Spleen (tissue), 11 donors: ENCODE results near the gene AKT1S1. TPM values are rescaled to one million over a fixed set of nuclear protein-coding genes. Genes with fewer than 3 reads are reported as not detected.

ENCODE experiments used
- DNase-seq: peaks from one replicate; pipeline ENCODE4 v3.0.0-alpha.2; 2020
- H3K27ac ChIP-seq, 8 donors: fragments of 200-600 bp; sonication (generic) in 7 of 8; 1 replicate in 4 of 8; 2 replicates in 4 of 8; pipeline versions ENCODE4 v1.5.0 to v1.8.0; 2016 to 2021; ENCODE audit warnings: inconsistent platforms in 4 of 8, mild to moderate bottlenecking in 4 of 8, moderate library complexity in 1 of 8
- H3K27me3 ChIP-seq, 7 donors: fragments of 200-600 bp; sonication (generic) in 6 of 7; replicated peaks in 1 of 7; 1 replicate in 4 of 7; 2 replicates in 3 of 7; pipeline versions ENCODE4 v1.5.0 to v1.8.0; 2016 to 2021; ENCODE audit warnings: inconsistent platforms in 3 of 7, mild to moderate bottlenecking in 1 of 7
- H3K36me3 ChIP-seq, 6 donors: fragments of 200-600 bp; sonication (generic) in 5 of 6; 1 replicate in 4 of 6; 2 replicates in 2 of 6; pipeline versions ENCODE4 v1.5.0 to v1.8.0; 2016 to 2021; ENCODE audit warnings: inconsistent platforms in 2 of 6
- H3K4me1 ChIP-seq, 6 donors: fragments of 200-600 bp; sonication (generic) in 5 of 6; 1 replicate in 3 of 6; 2 replicates in 3 of 6; pipeline versions ENCODE4 v1.5.0 to v1.8.0; 2016 to 2021; ENCODE audit warnings: inconsistent platforms in 3 of 6
- H3K4me3 ChIP-seq, 8 donors: fragments of 200-600 bp; sonication (generic) in 7 of 8; 1 replicate in 4 of 8; 2 replicates in 4 of 8; pipeline versions ENCODE4 v1.5.0 to v1.8.0; 2016 to 2021; ENCODE audit warnings: inconsistent platforms in 4 of 8, mild to moderate bottlenecking in 4 of 8, moderate library complexity in 2 of 8
- H3K9me3 ChIP-seq, 8 donors: fragments of 200-600 bp; sonication (generic) in 7 of 8; 1 replicate in 4 of 8; 2 replicates in 4 of 8; pipeline versions ENCODE4 v1.5.0 to v1.8.0; 2016 to 2021; ENCODE audit warnings: inconsistent platforms in 4 of 8
- CTCF ChIP-seq, 11 experiments: fragments of 200-600 bp in 7 of 11; fragments of 450-650 bp in 4 of 11; sonication (generic) in 4 of 11; IDR thresholded peaks in 8 of 11; conservative IDR thresholded peaks in 3 of 11; 1 replicate in 7 of 11; 2 replicates in 4 of 11; pipeline versions ENCODE4 v1.4.0 to v1.8.0; 2016 to 2021; ENCODE audit warnings: antibody characterized with exemption in 11 of 11, inconsistent platforms in 4 of 11, mild to moderate bottlenecking in 1 of 11
- POLR2A ChIP-seq, 3 donors: fragments of 450-650 bp; IDR thresholded peaks; one replicate each; pipeline ENCODE4 v1.5.1; 2017; ENCODE audit warnings: antibody characterized with exemption in 3 of 3, mild to moderate bottlenecking in 1 of 3
- POLR2AphosphoS5 ChIP-seq, 3 donors: sonication (generic); formaldehyde crosslinking; IDR thresholded peaks; one replicate each; pipeline ENCODE4 v1.5.1; 2017; ENCODE audit warnings: antibody characterized with exemption in 3 of 3
- WGBS, 5 donors: extraction: QIAGEN DNeasy Blood & Tissue Kit in 3 of 5; methylation state at CpG; one replicate each; pipeline versions ENCODE4 v1.1.5 to v1.1.7; 2013 to 2018; 5-methylcytosine and 5-hydroxymethylcytosine counted together
- intact Hi-C: fragments of 100-400 bp; cut with DNase I; formaldehyde crosslinking; loops from one replicate; pipeline ENCODE4 v1.15.0; 2023; ENCODE audit warnings: low total_unique reads
- polyA plus RNA-seq, 3 donors: library from polyadenylated mRNA; stranded (reverse); fragments of 200-250 nt; gene quantifications; one replicate each; pipeline ENCODE4 v1.2.1, GENCODE V29; 2013
- total RNA-seq, 7 donors: library from RNA; depleted of rRNA in 3 of 7; stranded (reverse); fragments of >200 nt in 3 of 7; fragmentation: NEBNext Ultra II Directional in 4 of 7; extraction: Animal tissue kit (Norgen Biotek cat#: 25700) in 4 of 7; gene quantifications; one replicate each; pipeline versions ENCODE4 v1.1.0 to v1.2.1, GENCODE V29; 2016 to 2021
- donor health status: healthy with polysubstance abuse.
- donor health status: DM: no; HTN: no; CAD: no; lungs with moderate emphysema.
- donor health status: DM: no; HTN: no; CAD: no.
- donor health status: Bipolar disorder and iron deficiency.
- donor health status: healthy.
- donor health status: DM: no; HTN: no; CAD: no.
- donor health status: DM: yes; HTN: yes; CAD: no.

AKT1S1 gene
- total and polyA plus RNA-seq, 10 donors: 8.7 to 27.8 (median 17.0) TPM

GRCh38 chr19:49888510-49888824, 11.3 kb upstream of the AKT1S1 start:
- H3K27me3 ChIP-seq: peaks cover 0 to 10% (median 0%) of the 10 kb centered on the region in 7 donors
- no peak for DNase-seq
- intact Hi-C loops: no loop called here
- no peak overlapping the region for H3K27ac ChIP-seq
- peaks cover 0 to 41% (median 24%) of the 10 kb centered on the region in 6 donors for H3K4me1 ChIP-seq
- H3K9me3 ChIP-seq: no peaks in the 10 kb centered on the region
- no peak for TF ChIP-seq POLR2AphosphoS5 (IDR thresholded peaks at IDR 0.05)
- no peak for TF ChIP-seq POLR2A (IDR thresholded peaks at IDR 0.05)
- no peak for TF ChIP-seq CTCF (IDR thresholded peaks at IDR 0.05 in 8 of 11, conservative IDR thresholded peaks at IDR 0.05 in 3 of 11)
- no peak overlapping the region for H3K4me3 ChIP-seq
- 78 to 94% (median 93%) methylated on average over 6 to 18 of the region's 18 CpGs for WGBS, 5 donors
- peaks cover 0 to 60% (median 24%) of the 10 kb centered on the region in 6 donors for H3K36me3 ChIP-seq

GRCh38 chr19:49887665-49888509, 10.7 kb upstream of the AKT1S1 start:
- no peaks in the 10 kb centered on the region for H3K9me3 ChIP-seq
- H3K4me1 ChIP-seq: peaks cover 0 to 41% (median 24%) of the 10 kb centered on the region in 6 donors
- peak overlapping the region in 3 of 8 donors; percentile 7 to 43 (median 21) for H3K27ac ChIP-seq
- peak; percentile 73 for DNase-seq
- peak in 2 of 3 donors; percentile 32 to 48 for TF ChIP-seq POLR2AphosphoS5 (IDR thresholded peaks at IDR 0.05)
- no peak for TF ChIP-seq POLR2A (IDR thresholded peaks at IDR 0.05)
- H3K36me3 ChIP-seq: peaks cover 0 to 66% (median 30%) of the 10 kb centered on the region in 6 donors
- peaks cover 0 to 10% (median 0%) of the 10 kb centered on the region in 7 donors for H3K27me3 ChIP-seq
- intact Hi-C loops: no loop called here
- no peak overlapping the region for H3K4me3 ChIP-seq
- WGBS, 5 donors: 74 to 91% (median 87%) methylated on average over 44 to 54 of the region's 54 CpGs

GRCh38 chr19:49887037-49887664, 10.0 kb upstream of the AKT1S1 start:
- no peaks in the 10 kb centered on the region for H3K9me3 ChIP-seq
- WGBS, 5 donors: 53 to 76% (median 70%) methylated on average over 17 to 23 of the region's 23 CpGs
- H3K36me3 ChIP-seq: peaks cover 0 to 73% (median 37%) of the 10 kb centered on the region in 6 donors
- H3K4me1 ChIP-seq: peaks cover 0 to 41% (median 24%) of the 10 kb centered on the region in 6 donors
- H3K27me3 ChIP-seq: peaks cover 0 to 10% (median 0%) of the 10 kb centered on the region in 7 donors
- DNase-seq: no peak
- no peak overlapping the region for H3K4me3 ChIP-seq
- TF ChIP-seq POLR2A (IDR thresholded peaks at IDR 0.05) (no peak), CTCF (IDR thresholded peaks at IDR 0.05 in 8 of 11, conservative IDR thresholded peaks at IDR 0.05 in 3 of 11) (no peak), POLR2AphosphoS5 (IDR thresholded peaks at IDR 0.05) (peak in 2 of 3 donors; percentile 12 to 48)
- H3K27ac ChIP-seq: peak overlapping the region in 6 of 8 donors; percentile 7 to 48 (median 20)
- intact Hi-C loops: no loop called here

GRCh38 chr19:49884760-49885159, 7.6 kb upstream of the AKT1S1 start:
- 83 to 95% (median 93%) methylated on average over 3 of the region's 3 CpGs for WGBS, 5 donors
- TF ChIP-seq POLR2A (IDR thresholded peaks at IDR 0.05): no peak
- no peak for TF ChIP-seq POLR2AphosphoS5 (IDR thresholded peaks at IDR 0.05)
- no peak for TF ChIP-seq CTCF (IDR thresholded peaks at IDR 0.05 in 8 of 11, conservative IDR thresholded peaks at IDR 0.05 in 3 of 11)
- H3K27ac ChIP-seq: no peak overlapping the region
- no peak overlapping the region for H3K4me3 ChIP-seq
- H3K9me3 ChIP-seq: no peaks in the 10 kb centered on the region
- intact Hi-C loops: no loop called here
- peaks cover 9 to 97% (median 61%) of the 10 kb centered on the region in 6 donors for H3K36me3 ChIP-seq
- no peaks in the 10 kb centered on the region for H3K27me3 ChIP-seq
- H3K4me1 ChIP-seq: peaks cover 0 to 28% (median 15%) of the 10 kb centered on the region in 6 donors
- DNase-seq: no peak
